Middle frontal gyrus (tissue), 1 donor: ENCODE data around the gene PANK1.
"Not testable (repeated sequence)": the region's sequence is repeated elsewhere in the genome, so short reads cannot be mapped to it uniquely, and the experiment has no call there.

Experiments
- DNase-seq: peaks from one replicate; pipeline ENCODE4 v3.0.0-alpha.2; 2015; ENCODE audit warnings: low spot score; ENCODE audit errors: extremely low spot score

The PANK1 gene

GRCh38 chr10:89621438-89621837, 23.6 kb downstream of the PANK1 start:
- no peak for DNase-seq

DNA sequence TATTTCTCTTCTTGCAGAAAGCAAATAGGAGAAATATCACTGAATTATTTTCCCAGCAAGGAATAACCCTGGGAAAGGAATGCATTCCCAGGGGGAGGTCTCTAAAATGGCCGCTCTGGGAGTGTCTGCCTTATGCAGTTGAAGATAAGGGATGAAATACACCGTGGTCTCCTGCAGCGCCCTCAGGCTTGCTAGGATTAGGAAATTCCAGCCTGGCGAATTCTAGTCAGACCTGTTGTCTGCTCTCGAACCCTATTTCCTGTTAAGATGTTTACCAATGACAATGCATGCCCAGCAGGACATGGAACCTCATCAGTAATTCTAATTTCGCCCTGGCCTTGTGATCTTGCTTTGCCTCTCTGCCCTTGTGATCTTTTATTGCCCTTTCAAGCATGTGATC, 24.7 kb downstream of the PANK1 start:
- DNase-seq = not testable (repeated sequence)

DNA sequence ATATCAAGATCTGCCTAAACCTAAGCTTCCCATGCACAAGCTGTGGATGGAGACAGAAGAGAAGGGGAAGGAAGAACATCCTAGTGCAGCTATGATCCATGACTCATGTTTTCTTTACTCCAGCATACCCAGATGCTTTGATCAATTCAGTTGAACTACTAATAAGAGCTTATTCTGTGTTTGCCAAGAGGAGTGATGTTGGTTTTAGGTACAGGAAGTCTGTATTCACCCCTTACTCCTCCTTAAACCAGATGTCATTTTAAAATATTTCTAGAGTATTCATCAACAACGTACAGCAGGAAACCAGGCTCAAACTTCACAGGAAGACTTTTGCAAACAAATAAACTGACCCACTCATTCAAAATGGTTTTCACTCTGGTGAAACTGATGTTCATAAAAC, 29.2 kb downstream of the PANK1 start:
- DNase-seq = no peak

DNA sequence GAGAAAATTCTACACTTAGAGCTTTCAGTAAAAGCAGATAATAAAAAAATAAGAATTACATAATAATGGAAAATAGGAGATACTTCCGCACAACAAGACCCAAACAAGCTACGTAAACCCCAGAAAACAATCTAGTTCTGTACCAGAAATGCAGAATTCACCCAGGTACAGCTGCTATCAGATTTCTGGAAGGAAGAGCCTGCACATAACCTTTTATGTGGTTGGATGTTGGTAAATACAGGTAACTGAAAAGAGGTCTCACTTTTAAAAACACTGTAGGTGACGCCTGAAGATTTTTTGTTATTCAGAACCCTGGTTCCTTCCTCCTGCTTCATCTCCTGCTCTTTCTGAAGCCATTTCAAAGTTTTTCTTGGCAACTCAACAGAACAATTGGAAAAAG, 29.9 kb downstream of the PANK1 start:
- DNase-seq = no peak

DNA sequence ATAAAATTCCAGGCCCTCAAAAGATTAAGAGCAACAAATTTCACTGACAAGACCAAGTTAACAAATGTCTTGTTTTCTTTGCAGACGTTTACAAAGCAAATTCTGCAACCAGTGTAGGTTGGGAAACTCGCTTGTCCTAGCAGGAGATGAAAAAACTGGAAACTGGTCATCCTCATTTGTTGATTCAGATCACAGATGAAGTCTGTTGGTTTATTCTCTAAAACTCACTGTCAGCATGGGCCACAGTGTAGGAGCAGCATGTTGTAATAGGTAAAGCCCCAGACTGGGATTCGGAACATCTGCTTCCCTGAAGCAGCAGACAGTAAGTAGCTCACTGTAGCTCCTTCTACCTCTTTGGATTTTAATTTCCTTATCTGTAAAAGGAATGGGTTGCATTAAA, 31.5 kb downstream of the PANK1 start:
- no peak for DNase-seq

- no peak for DNase-seq
Measured at GRCh38 chr10:89611282-89611681, 33.8 kb downstream of the PANK1 start.

DNA sequence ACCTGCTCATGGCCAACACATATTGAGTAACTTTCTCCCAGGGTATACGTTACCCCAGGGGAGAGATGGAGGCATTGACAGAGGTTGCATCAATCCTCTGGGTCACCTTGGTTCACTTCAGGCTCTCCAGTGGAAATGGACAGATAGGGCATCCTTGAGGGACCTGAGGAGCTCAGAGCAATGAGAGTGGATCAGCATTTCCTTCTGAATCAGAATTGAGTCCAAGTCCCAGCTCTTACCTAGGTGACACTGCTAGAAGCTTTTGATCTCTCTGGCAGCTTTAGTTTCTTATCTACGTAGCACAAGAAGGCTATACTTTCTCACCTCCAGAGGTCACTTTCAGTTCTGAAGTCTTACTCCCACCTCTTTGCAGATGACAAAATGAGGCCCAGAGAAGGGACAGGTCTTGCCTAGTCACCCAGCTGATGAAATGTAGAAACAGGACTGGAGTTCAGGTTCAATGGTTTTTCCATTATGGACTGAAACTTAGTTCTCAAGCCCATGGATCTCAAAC, 35.2 kb downstream of the PANK1 start:
- DNase-seq = no peak

GRCh38 chr10:89604200-89604599, 40.8 kb downstream of the PANK1 start:
- DNase-seq = no peak

DNA sequence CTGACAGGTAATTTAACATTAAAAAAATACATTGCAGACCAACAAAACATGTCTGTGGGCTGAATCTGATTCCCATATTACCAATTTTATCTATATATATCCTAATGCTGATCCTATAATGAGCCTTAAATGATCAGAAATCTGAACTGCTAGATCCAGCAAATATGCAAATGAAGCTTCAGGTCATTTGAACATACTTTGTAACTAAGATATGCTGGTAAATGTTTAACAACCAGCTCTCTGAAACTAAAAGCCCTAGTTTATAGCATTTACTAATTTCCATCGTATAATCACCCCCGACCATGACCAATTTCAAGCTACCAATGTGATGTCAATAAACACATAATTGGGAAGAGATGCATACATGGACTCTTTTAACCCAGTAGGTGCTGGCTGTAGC, 42.1 kb downstream of the PANK1 start:
- no peak for DNase-seq

DNA sequence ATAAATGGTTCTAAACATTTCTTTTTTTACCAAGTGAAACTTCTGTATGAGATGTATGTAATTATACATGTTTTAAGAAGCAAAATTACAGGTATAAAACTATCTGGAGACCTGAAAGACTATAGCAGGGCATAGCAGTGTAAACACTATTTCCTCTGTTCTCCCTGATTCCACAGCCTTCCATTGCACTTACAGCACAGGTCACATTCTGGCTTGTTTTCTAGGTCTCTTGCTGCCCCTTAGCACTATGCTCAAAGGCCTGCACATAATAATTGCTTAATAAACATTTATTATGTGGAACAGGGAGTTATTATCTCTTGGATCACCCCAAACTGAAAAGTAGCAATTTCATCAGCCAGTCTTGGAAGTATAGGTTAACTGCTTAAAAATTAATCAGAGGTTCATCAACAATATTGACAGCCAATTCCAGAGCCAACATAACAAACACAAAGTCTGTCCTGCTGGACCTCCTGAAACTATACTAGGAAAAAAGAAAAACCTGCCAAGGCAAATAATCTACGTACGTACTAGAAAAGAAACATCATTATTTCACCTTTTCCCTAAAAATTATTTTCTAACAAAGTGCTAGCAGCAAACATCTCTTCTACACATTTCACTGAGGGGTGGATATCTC, 43.2 kb downstream of the PANK1 start:
- no peak for DNase-seq

- DNase-seq = no peak
Measured at GRCh38 chr10:89600041-89600440, 45.0 kb downstream of the PANK1 start.

GRCh38 chr10:89593043-89593442, 52.0 kb downstream of the PANK1 start:
- DNase-seq = no peak

GRCh38 chr10:89592539-89592938, 52.5 kb downstream of the PANK1 start:
- DNase-seq = no peak

DNA sequence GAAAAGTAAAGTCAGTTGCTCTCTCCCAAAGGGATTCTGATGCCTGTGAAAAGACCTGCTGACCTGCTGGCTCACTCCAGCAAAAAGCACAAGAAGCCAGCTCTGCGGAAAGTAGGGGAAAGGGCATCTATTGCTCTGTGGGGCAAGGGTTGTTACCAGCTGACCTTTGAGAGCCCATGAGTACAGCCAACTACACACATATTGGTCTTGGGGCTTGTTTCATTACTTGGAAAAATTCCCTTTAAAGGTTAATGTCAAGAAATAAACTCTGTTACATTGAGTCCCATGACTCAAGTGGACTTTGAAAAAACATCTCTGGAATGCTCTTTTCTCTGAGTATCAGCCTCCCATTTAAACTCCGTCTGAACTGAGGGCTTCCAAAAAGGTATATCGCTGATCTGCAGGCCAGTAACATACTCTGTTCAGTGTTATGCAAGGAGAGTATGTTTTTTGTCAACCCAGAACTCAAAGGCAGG, 53.2 kb downstream of the PANK1 start:
- no peak for DNase-seq

- DNase-seq = no peak
Measured at GRCh38 chr10:89591111-89591795, 53.8 kb downstream of the PANK1 start.

DNA sequence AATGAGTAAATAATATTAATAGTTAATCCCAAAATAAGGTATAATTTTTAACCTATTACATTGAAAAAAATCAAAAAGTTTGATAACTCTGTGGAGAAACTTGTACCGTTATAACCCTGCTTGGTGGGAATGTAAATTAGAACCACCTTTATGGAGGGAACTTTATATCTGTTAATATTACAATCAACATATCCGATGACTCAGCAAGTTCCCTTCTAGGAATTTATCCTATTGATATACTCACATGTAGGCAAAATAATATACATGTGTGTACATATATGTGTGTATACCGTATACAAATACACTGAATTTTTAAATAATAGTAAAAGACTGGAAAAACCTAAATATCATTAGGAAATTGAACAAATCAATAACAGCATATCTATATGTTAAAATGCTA, 54.7 kb downstream of the PANK1 start:
- no peak for DNase-seq

DNA sequence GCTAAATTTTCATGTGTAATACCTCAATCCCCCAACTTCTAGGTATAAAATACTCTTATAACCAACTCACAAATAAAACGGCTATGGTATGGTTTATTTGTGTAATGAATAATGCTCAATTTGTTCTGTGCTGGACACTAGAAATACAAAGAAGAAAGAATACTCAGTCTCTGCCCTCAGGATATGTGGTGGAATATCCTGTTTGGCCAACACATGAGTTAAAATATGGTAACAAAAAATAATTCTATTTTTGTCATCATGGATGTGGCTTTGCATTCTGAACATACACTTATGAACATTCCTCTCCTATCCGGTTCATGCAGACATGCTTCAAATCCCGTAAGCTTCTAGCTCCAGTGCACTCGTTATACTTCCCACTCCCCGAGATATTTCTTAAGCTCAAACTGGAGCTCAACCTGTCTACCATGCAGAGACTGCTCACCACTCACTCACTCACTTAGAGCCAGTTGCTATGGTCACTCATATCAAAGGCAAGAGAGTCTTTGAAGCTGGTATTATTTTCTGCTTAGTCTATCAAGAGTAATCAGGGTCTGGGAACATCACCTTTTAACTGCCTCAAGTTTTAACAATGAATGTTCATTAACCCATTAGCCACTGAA, 55.8 kb downstream of the PANK1 start:
- no peak for DNase-seq

- no peak for DNase-seq
Measured at GRCh38 chr10:89588671-89589070, 56.4 kb downstream of the PANK1 start.

- no peak for DNase-seq
Measured at GRCh38 chr10:89582022-89582421, 63.0 kb downstream of the PANK1 start.

GRCh38 chr10:89580243-89580642, 64.8 kb downstream of the PANK1 start:
- no peak for DNase-seq

DNA sequence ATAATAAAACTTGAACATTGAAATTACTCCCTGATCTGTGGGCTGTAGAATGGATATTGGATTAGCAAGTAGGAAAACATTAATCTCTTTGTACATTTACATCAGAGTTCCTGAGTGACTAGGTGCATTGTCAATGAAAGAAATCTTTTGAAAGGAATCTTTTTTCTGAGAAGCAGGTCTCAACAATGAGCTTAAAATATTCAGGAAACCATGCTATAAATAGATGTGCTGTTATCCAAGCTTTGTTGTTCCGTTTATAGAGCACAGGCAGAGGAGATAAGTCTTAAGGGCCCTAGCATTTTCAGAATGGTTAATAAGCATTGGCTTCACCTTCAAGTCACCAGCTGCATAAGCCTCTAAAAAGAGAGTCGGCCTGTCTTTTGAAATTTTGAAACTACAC, 68.3 kb downstream of the PANK1 start:
- DNase-seq = no peak

GRCh38 chr10:89576022-89576421, 69.0 kb downstream of the PANK1 start:
- no peak for DNase-seq

DNA sequence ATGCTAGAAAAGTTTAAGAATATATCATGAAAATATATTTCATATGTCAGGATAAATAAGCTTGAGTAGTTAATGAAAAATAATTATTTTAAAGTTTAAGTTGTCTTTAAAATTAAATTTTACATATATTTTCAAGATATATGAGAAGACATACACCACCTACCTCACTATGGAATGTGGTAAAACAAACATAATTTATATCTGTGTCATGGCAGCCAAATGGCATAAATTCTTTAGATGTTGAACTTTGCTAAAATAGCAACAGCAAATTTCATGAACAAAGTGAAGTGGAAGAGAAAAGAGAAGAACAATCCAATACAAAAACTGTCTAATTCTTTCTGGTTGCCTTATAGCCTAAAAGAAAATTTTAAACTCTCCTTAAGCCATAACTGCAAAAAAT, 70.0 kb downstream of the PANK1 start:
- no peak for DNase-seq
